D721Med (cell line): Measurements from ENCODE around the gene KLK6.
"Not testable (repeated sequence)": the region's sequence is repeated elsewhere in the genome, so short reads cannot be mapped to it uniquely, and the experiment has no call there.

Source experiments
- DNase-seq: peaks from one replicate; pipeline ENCODE4 v3.0.0; 2011; ENCODE audit warnings: low spot score; ENCODE audit not compliant: insufficient read length
- FAIRE-seq: peaks from 2 replicates; lab custom pipeline; 2011; peaks lifted over from hg19 to GRCh38; lab: Jason Lieb, UNC
- CTCF ChIP-seq: IDR thresholded peaks from 2 replicates; pipeline ENCODE4 v1.5.1; 2012; ENCODE audit warnings: mild to moderate bottlenecking, control low read depth; ENCODE audit not compliant: insufficient read depth; ENCODE audit errors: missing control alignments

KLK6 gene

GRCh38 chr19:50994129-50994528, 24.7 kb upstream of the KLK6 start:
- no peak for DNase-seq
- no peak for TF ChIP-seq CTCF
- FAIRE-seq = no peak

- FAIRE-seq (no peak), DNase-seq (no peak)
- TF ChIP-seq CTCF = no peak
Observed at GRCh38 chr19:50992666-50993035, 23.3 kb upstream of the KLK6 start.

GRCh38 chr19:50984416-50984815, 15.0 kb upstream of the KLK6 start:
- not testable (repeated sequence) for FAIRE-seq

GRCh38 chr19:50983625-50984292, 14.4 kb upstream of the KLK6 start, which contains the start of gene KLK7:
TSS of gene KLK7 (minus strand) at chr19:50983917. CDS start at chr19:50982399, 1,518 bp downstream.
- TF ChIP-seq CTCF = no peak
- no peak for DNase-seq
- FAIRE-seq = no peak

More at GRCh38 chr19:50984416-50984815, 15.0 kb upstream of the KLK6 start:
- not testable (repeated sequence) for DNase-seq

- TF ChIP-seq CTCF = no peak
- no peak for DNase-seq
- no peak for FAIRE-seq
Observed at GRCh38 chr19:50982186-50982585, 12.8 kb upstream of the KLK6 start.

- no peak for DNase-seq
- TF ChIP-seq CTCF = no peak
- no peak for FAIRE-seq
Observed at GRCh38 chr19:50981587-50982146, 12.3 kb upstream of the KLK6 start.

- no peak for TF ChIP-seq CTCF
- no peak for FAIRE-seq
Observed at GRCh38 chr19:50980208-50980607, 10.8 kb upstream of the KLK6 start.

More at GRCh38 chr19:50980208-50980607, 10.8 kb upstream of the KLK6 start:
- DNase-seq = no peak
